Stimulated activated CD4-positive, alpha-beta T cell treated with anti-CD3 and anti-CD28 coated beads, Interleukin-12 subunit alpha, Interleukin-12 subunit beta, amount 100 ng/mL, for 4 hours (primary cell): Measurements from ENCODE around the gene BCO2.
"Not testable (repeated sequence)": the region's sequence is repeated elsewhere in the genome, so short reads cannot be mapped to it uniquely, and the experiment has no call there.

Experiments used
- DNase-seq: peaks from one replicate; pipeline ENCODE4 v3.0.0-alpha.2; 2020

The BCO2 gene, protein sequence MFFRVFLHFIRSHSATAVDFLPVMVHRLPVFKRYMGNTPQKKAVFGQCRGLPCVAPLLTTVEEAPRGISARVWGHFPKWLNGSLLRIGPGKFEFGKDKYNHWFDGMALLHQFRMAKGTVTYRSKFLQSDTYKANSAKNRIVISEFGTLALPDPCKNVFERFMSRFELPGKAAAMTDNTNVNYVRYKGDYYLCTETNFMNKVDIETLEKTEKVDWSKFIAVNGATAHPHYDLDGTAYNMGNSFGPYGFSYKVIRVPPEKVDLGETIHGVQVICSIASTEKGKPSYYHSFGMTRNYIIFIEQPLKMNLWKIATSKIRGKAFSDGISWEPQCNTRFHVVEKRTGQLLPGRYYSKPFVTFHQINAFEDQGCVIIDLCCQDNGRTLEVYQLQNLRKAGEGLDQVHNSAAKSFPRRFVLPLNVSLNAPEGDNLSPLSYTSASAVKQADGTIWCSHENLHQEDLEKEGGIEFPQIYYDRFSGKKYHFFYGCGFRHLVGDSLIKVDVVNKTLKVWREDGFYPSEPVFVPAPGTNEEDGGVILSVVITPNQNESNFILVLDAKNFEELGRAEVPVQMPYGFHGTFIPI

DNA sequence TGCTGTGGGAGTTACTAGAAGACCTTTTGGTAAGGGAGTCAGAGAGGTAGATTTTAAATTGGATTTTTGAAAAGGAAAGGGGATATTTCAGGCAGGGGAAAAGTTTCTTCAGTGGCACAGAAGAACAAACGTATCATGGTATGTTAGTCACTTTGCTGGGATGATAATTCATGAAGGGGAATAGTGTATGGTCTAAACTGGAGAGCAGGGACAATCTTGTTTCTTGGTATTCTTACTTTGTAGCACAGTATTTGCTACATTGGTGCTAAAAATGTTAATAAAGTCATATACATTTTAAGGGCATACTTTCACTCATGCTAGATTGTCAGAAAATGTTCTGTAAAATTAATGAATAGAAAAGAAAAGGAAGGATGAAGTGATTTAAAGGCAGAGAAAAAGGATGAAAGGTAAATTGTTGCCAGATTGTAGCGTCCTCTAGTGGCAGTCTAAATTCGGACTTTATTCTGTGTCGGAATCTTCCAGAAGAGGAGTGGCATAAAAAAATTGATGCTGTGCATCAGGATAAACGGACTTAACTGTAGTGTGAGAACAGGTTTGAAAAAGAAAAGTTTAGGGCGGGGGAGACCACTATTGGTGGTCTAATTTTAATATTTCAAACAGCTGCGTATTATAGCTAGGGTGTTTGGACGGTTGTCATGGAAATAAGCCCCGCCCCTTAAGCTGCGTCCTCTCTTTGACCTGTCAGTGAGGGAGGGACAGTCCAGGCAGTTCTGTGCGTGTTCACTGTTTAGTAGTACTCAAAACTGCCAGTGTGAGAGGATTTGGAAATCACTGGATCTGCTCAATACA is at the start of gene BCO2:
Gene BCO2, plus strand, starts transcription at position 724 of the 810 bp plus-strand sequence. CDS start 90 bp downstream, outside the sequence.
- peak; percentile 18 for DNase-seq

- no peak for DNase-seq
Observed at GRCh38 chr11:112127056-112127455, 48.3 kb upstream of the BCO2 start.

DNA sequence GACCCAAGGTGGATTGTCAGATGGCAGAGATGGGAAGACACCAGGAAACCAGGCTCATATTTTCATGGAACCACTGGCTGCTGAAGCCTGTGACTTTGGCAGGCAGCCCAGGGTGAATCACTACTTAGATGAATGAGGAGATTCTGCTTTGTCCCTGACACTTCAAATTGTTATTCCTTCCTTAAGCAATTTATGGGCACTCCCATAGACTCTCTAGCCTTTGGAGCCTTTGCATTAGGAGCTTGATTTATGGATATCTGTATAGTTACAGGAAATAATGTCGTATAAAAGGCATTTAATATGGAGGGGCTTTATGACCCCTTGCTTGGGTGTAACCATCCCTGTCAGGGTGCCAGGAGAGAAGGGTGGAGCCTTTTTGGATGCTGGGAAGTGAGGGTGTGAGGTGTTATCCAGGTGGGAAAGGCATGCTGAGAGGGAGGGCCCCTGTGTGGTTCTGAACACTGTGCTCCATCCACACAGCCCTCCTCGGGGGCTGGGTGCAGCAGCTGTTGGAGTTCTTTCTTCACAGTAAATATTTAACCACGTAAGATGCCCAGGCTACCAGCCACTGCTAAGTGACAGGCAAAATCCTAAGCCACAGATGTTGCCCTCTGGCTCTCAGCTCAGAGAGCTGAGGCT is 46.7 kb upstream of the BCO2 start:
- no peak for DNase-seq

DNA sequence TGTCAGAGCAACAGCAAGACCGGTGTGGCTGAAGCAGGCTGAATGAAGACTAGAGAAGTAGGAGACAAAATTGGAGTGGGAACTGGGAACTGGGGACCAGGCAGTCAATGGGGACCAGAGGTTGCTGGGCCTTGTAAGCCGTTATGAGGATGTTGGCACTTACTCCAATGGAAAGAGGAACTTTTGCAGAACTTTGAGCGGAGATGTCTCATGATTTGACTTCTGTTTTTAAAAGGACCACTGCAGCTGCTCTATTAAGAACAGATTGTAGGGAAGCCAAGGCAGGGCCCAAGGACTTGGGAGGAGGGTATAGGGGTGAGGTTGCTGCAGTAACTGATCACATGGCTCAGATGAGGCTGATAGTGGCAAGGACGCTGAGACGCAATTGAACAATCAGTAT is 45.7 kb upstream of the BCO2 start:
- no peak for DNase-seq

- no peak for DNase-seq
Observed at GRCh38 chr11:112132737-112133136, 42.6 kb upstream of the BCO2 start.

GRCh38 chr11:112134473-112134872 is 40.8 kb upstream of the BCO2 start:
- DNase-seq, result no peak

GRCh38 chr11:112143597-112143996 is 31.7 kb upstream of the BCO2 start:
- DNase-seq, result no peak

GRCh38 chr11:112150517-112150916 is 24.8 kb upstream of the BCO2 start:
- DNase-seq, result no peak

DNA sequence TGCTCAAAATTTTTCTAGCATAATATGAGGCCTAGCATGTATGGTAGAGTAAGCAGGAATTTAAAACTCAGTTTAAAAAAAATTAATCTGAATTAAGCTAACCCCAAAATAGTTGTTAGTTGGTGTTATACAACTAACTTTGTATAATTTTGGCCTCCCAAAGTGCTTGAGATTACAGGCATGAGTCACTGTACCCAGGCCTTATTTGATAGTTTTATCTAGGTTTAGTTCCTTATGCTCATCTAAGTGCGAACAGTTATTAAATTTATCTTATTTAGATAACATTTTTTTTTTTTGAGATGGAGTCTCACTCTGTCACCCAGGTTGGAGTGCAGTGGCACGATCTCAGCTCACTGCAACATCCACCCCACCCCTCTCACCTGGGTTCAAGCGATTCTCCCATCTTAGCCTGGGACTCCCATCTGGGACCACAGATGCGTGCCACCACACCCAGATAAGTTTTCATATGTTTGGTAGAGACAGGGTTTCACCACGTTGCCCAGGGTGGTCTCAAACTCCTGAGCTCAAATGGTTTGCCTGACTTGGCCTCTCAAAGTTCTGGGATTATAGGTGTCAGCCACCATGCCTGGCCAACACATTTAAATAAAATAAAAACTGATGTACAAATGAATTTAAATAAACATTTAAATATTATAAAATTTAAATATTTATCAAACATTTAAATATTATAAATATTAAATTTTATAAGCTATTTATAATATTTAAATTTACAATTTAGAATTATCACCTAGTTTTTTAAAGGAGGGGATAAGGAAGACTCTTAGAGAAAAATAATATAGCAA is 19.0 kb upstream of the BCO2 start:
- DNase-seq, result no peak

DNA sequence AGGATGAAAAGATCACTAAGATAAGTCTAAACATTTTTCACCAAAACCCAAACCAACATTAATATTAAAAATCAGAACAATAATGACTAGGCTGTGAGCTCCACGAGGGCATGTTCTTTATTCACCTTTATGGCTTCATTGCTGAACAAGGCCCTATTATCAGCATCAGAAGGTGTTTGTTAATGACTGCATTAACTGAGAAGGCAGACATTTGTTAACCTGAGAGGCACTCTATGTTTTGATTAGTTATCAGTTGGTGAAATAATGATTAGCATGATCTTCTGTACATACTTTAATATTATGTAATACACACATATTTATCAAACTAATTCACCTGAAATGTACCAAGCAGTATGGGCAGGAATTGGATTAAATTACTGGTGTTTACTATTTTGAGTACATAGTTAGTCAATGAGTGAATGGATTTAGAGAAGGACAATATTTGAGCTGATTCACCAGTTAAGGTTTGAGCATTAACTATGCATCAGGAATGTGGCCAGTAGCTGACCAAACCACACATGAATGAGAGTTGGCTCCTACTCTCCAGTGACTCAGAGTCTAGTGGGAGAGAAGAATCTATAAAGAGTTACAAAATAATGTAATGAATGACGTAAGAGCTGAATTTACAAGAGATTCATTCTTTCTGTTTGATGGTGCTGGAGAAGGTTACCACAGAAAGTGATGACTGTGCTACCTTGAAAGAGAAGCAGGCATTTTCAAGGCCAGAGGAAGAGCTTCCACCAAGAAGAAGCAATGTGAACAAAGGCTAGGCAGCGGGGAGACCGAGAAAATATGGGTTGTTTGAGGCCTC is 18.2 kb upstream of the BCO2 start:
- DNase-seq, result no peak

- no peak for DNase-seq
Observed at GRCh38 chr11:112159098-112160065, 15.9 kb upstream of the BCO2 start.

DNA sequence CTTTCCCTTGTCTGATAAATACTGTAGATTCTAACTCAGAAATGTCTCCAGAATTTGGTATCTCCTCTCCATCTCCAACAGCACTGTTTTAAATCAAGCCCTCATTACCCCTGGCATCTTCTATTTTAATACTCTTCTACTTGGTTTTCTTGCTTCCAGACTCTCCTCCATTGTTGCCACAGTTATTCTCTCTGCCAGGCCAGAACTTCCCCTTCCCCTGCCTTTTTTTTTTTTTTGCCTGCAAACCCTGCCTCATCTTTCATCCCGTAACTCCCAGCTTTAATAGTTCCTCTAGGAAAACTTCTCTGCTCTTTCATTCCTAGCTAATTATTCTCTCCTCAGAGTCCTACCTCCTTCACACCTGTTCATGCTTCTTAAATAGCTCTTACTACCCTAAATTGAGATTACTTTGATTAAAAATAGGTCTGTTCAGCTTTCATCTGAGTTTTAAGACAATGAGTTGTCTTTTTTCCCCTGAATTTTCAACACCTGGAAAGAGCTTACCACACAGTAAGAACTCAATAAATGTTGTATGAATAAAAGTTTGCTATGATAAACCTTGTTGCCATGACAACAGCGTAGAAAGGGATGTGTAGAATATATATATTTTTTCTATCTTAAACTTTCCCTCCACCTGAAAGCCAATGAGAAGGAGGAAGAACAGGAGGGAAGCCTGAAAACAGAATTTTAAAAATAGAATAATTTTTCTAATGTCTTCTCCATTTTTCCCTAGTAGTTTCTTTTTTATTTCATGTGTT is 15.0 kb upstream of the BCO2 start:
- no peak for DNase-seq

- DNase-seq, result no peak
Observed at GRCh38 chr11:112161012-112161411, 14.3 kb upstream of the BCO2 start.

DNA sequence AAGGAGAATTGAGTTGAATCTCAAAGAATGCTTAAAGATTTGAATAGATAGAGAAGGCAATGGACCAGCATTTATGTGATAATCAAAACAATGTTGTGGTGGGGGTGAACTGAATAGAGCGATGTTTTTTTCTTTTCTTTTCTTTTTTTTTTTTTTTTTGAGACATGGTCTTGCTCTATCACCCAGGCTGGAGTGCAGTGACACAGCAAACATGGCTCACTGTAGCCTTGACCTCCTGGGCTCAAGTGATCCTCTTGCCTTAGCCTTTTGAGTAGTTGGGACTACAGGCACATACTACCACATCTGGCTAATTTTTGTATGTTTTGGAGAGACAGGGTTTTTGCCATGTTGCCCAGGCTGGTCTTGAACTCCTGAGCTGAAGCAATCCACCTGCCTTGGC is 13.1 kb upstream of the BCO2 start:
- DNase-seq, result not testable (repeated sequence)

DNA sequence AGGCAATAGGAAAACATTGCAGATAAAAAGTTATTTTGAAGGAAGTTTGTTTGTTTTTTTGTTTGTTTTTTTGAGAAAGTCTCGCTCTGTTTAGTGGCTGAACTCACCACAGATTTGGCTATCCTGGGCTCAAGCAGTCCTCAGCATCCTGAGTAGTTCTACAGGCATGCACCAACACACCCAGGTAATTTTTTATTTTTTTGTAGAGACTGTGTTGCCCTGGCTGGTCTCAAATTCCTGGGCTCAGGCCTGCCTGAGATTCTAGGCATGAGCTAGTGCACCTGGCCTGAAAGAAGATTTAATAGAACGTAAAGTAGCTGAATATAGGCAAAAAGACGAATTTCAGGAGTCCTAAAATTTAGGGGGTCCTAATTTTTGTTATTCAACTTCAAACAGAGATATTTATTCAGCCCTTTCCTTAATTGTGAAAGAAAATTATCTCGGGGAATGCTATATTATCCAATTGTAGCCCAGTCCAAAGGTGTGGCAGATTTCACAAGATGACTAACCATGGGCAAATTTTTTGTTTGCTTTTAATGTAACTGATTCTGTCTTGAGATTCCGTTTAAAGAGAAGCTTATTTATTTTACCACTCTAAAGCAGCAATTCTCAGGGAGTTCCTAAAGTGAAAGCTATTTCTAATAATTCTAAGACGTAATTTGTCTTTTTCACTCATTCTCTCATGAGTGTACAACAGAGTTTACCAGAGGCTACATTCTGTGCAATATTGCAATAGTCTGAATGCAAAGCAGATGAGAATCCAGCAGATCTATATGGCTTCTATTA is 12.4 kb upstream of the BCO2 start:
- DNase-seq, result no peak

- no peak for DNase-seq
Observed at GRCh38 chr11:112163875-112164685, 11.2 kb upstream of the BCO2 start, which contains the start of gene IL18. Gene IL18, minus strand, starts transcription at chr11:112164094. Its CDS starts 9,041 bp downstream, at chr11:112155053.

DNA sequence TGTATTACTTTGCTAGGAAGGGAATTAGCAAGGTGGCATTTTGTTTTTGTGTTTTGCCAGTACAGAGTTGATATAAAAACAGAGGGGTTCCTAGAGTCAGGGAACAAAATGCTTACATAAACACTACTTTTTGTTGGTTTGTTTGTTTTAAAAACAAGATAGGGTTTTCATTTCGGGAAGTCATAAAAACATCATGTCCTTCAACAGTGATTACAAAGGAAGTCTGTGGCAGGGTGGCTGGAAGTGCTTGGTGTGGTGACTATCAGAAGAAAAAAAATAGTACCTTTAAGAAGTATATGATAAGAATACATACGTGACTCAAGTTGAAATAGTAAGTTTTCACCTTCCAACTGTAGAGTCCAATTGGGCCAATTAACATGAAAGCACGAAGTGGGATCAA is 10.3 kb upstream of the BCO2 start:
- DNase-seq, result no peak

DNA sequence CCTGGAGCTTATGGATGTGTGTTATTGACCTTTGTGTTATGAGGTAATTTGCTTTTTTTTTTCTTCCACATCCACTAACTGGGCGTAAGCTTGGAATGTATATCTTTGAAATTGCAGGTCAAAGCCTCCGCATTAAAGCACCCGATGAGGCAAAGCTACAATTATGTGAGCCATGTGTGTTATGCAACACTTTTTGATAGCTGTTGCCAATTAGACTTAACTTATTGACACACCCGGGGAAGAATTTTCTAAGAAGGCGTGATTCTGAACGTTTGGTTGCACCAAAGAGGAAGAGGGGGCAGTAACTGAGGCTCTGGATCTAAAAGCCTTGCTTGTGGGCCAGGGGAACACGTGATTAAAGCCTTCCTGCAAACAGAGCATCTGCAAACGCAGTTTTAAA is 8.8 kb upstream of the BCO2 start:
- DNase-seq, result no peak
